SK-N-MC (cell line): ENCODE results near the gene NME3.

ENCODE experiments used
- DNase-seq: peaks from one replicate; pipeline ENCODE4 v3.0.0-alpha.2; 2011; ENCODE audit warnings: low read depth, low spot score
- H3K27ac ChIP-seq: fragments of 200-600 bp; sonication (generic); 2 replicates; pipeline ENCODE4 v1.5.1; 2016; ENCODE audit warnings: mixed run types
- H3K36me3 ChIP-seq: fragments of 200-600 bp; sonication (generic); 2 replicates; pipeline ENCODE4 v1.6.1; 2017; ENCODE audit warnings: antibody characterized with exemption, low read length, mixed read lengths; ENCODE audit not compliant: insufficient read depth
- H3K4me3 ChIP-seq: fragments of 200-600 bp; sonication (generic); 2 replicates; pipeline ENCODE4 v1.5.1; 2016
- H3K9ac ChIP-seq: fragments of 200-600 bp; sonication (generic); 2 replicates; pipeline ENCODE4 v1.8.0; 2017; ENCODE audit warnings: mixed run types, mixed read lengths; ENCODE audit not compliant: insufficient read length
- H3K9me3 ChIP-seq: fragments of 200-600 bp; sonication (generic); 2 replicates; pipeline ENCODE4 v1.6.1; 2017; ENCODE audit warnings: low read depth, mild to moderate bottlenecking, antibody characterized with exemption, low read length, moderate library complexity, mixed read lengths
- EZH2 ChIP-seq: fragments of 200-600 bp; sonication (generic); IDR thresholded peaks from one replicate; pipeline ENCODE4 v1.6.1; 2017; ENCODE audit warnings: antibody characterized with exemption
- FOXP2 ChIP-seq: optimal IDR thresholded peaks from 2 replicates; pipeline ENCODE3; 2011; ENCODE audit warnings: mild to moderate bottlenecking, moderate library complexity; ENCODE audit not compliant: insufficient read depth; ENCODE audit errors: extremely low read length, control extremely low read depth
- POLR2AphosphoS5 ChIP-seq: IDR thresholded peaks from 2 replicates; pipeline ENCODE4 v1.6.1; 2012; ENCODE audit warnings: mild to moderate bottlenecking, low read depth, low read length, borderline replicate concordance

Gene NME3

GRCh38 chr16:1794908-1795666 is 23.7 kb upstream of the NME3 start:
- H3K27ac ChIP-seq = no peak overlapping the region
- DNase-seq = no peak
- no peaks in the 10 kb centered on the region for H3K9me3 ChIP-seq
- no peak overlapping the region for H3K4me3 ChIP-seq
- H3K9ac ChIP-seq = no peak overlapping the region
- TF ChIP-seq EZH2 (no peak), POLR2AphosphoS5 (no peak), FOXP2 (no peak)
- no peaks in the 10 kb centered on the region for H3K36me3 ChIP-seq

- Histone ChIP-seq H3K9me3 (no peaks in the 10 kb centered on the region), H3K9ac (no peak overlapping the region), H3K27ac (no peak overlapping the region), H3K4me3 (no peak overlapping the region), H3K36me3 (no peaks in the 10 kb centered on the region)
- no peak for TF ChIP-seq POLR2AphosphoS5
- TF ChIP-seq FOXP2 = no peak
- no peak for TF ChIP-seq EZH2
- no peak for DNase-seq
Measured at GRCh38 chr16:1794221-1794871, 23.0 kb upstream of the NME3 start.

DNA sequence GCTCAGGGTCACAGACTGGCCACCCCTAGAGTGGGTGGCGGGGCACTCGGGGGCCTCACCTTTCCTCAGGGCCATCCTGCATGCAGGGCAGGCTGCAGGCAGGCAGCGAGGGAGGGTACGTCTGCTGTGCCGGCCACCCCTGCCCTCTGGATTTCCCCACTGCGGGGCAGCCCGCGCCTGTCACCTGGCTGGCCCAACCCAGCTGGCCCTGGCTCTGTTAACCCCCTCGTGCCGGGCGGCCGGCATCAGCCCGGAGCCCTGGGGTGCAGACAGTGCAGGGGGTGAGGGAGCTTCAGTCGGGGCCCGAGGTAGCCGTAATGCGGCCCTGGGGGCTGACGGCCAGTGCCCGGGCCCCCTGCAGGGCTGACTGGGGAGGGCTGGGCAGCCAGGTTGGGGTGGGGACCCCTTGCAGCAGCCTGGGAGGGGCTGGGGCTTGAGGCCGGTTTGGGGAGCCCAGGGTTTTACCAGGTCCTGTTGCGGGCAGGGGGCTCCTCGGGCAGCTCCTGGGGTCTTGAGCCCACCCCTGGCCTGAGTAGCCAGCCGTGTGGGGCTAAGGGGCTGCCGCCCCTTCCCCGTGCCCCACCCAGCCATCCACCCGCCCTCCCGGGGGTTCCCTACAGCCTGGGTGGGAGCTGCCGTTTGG is 22.4 kb upstream of the NME3 start, which contains the start of gene IGFALS:
Gene IGFALS (minus strand): TSS at position 128 of the 643 bp plus-strand sequence. CDS start 53 bp downstream, at position 75.
- Histone ChIP-seq H3K9me3 (no peaks in the 10 kb centered on the region), H3K4me3 (no peak within 1 kb of the TSS), H3K27ac (no peak within 1 kb of the TSS), H3K9ac (no peak within 1 kb of the TSS), H3K36me3 (no peaks in the 10 kb centered on the region)
- no peak for DNase-seq
- TF ChIP-seq FOXP2 (no peak), EZH2 (no peak), POLR2AphosphoS5 (no peak)

DNA sequence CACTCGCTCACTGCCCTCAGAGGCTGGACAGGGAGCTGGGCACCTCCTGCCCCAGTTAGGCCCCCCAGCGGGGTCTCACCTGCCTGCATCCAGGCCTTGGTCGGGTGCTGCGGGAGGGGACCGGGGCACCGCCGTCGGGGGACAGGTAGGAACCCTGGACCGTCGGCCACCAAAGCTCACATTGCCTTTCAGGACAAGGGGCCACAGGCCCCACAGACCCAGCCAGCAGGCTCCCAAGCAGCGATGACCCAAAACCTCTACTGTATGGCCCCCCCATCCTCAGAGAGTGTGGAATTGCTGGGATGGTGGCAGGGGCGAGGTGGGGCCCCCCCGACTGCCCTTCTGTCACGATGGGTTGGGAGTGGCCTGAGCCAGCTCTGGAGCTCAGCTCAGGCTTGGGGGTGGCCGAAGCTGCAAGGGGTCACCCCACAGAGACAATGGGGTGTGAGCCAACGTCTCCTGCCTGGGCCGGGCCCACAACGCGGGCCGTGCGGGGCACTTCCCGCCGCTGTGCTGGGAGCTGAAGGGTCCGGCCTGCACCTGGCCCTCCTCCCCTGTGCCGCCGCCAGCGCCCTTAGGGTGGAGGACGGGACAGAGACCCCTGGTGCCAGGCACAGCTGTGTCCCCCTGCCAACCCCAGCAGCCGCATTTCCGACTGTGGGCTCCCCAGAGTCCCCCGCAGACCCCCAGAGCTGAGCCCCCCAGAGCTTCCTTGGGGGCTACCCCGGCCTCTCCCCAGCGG is 21.7 kb upstream of the NME3 start:
- Histone ChIP-seq H3K36me3 (no peaks in the 10 kb centered on the region; the same call in 1 of the 2 replicates), H3K27ac (no peak overlapping the region), H3K9me3 (no peaks in the 10 kb centered on the region), H3K4me3 (no peak overlapping the region), H3K9ac (no peak overlapping the region)
- no peak for TF ChIP-seq FOXP2
- TF ChIP-seq EZH2 = no peak
- no peak for TF ChIP-seq POLR2AphosphoS5
- DNase-seq = no peak

GRCh38 chr16:1791943-1792812 is 20.8 kb upstream of the NME3 start:
- Histone ChIP-seq H3K9ac (no peak overlapping the region), H3K4me3 (no peak overlapping the region), H3K9me3 (no peaks in the 10 kb centered on the region), H3K36me3 (no peaks in the 10 kb centered on the region; the same call in 1 of the 2 replicates), H3K27ac (no peak overlapping the region)
- DNase-seq = no peak
- TF ChIP-seq EZH2 (no peak), FOXP2 (no peak), POLR2AphosphoS5 (no peak)

DNA sequence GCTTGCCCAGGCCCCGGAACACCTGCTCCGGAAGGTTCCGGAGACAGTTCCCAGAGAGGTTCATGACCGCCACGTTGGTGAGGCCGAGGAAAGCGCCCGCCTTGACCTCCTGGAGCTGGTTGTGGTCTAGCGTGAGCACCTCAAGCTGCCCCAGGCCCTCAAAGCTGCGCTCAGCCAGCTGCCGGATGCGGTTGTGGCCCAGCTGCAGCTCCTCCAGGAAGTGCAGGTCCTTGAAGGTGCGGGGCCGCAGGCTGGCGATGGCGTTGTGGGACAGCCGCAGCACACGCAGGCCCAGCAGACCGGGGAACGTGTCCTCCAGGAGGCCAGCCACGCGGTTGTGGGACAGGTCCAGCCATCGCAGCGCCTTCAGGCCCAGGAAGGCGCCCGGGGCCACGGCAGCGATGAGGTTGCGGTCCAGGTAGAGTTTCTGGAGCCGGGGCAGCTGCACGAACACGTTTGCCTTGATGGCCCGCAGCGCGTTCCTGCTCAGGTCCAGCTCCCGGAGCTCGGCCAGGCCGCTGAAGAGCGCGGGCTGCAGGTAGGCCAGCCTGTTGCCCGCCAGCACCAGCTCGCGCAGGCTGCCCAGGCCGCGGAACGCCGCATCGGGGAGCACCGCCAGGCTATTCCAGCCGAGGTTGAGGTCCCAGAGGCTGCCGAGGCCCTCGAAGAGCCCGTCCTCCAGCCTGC is 20.1 kb upstream of the NME3 start:
- no peak overlapping the region for H3K9ac ChIP-seq
- no peak overlapping the region for H3K4me3 ChIP-seq
- TF ChIP-seq POLR2AphosphoS5 = no peak
- no peak for TF ChIP-seq FOXP2
- TF ChIP-seq EZH2 = no peak
- H3K36me3 ChIP-seq = no peaks in the 10 kb centered on the region; the same call in 1 of the 2 replicates
- H3K27ac ChIP-seq = no peak overlapping the region
- no peaks in the 10 kb centered on the region for H3K9me3 ChIP-seq
- DNase-seq = no peak

DNA sequence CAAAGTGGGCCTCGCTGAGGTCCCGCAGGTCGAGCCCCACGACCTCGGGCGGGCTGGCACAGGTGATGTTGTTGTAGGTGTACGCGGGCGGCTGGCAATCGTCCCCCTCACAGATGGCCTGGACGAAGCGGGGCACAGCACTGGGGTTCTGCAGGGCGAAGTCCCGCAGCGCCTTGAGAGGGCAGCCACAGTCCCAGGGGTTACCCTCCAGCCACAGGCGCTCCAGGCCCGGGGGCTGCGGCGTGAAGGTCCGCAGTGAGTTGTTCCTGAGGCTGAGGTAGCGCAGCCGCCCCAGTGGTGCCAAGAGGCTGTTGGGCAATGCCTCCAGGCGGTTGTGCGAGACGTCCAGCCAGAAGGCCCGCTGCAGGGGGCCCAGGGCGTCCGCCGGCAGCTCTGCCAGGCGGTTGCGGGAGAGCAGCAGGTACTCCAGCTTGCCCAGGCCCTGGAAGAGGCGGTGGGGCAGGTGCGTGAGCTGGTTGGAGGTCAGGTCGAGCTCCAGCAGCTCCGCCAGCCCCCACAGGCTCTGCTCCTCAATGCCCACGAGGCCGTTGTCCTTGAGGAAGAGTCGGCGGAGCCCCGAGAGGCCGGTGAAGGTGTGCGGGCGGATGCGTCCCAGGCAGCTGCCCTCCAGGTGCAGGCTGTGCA is 19.4 kb upstream of the NME3 start:
- no peaks in the 10 kb centered on the region; the same call in 1 of the 2 replicates for H3K36me3 ChIP-seq
- no peaks in the 10 kb centered on the region for H3K9me3 ChIP-seq
- no peak for DNase-seq
- no peak overlapping the region for H3K4me3 ChIP-seq
- no peak overlapping the region for H3K9ac ChIP-seq
- TF ChIP-seq FOXP2 = no peak
- TF ChIP-seq EZH2 = no peak
- no peak for TF ChIP-seq POLR2AphosphoS5
- no peak overlapping the region for H3K27ac ChIP-seq
